Hepatocyte (in vitro differentiated cells): Measurements from ENCODE around the gene FUNDC1.
"Not testable (repeated sequence)": the region's sequence is repeated elsewhere in the genome, so short reads cannot be mapped to it uniquely, and the experiment has no call there.

ENCODE experiments used
- CTCF ChIP-seq: fragments of 200-600 bp; sonication (generic); IDR thresholded peaks from 2 replicates; pipeline ENCODE4 v1.5.1; 2016; ENCODE audit warnings: antibody characterized with exemption, mild to moderate bottlenecking; ENCODE audit not compliant: poor library complexity
- EZH2 ChIP-seq: fragments of 200-600 bp; sonication (generic); IDR thresholded peaks from 2 replicates; pipeline ENCODE4 v1.6.1; 2016; ENCODE audit warnings: antibody characterized with exemption, mild to moderate bottlenecking, borderline replicate concordance

- TF ChIP-seq CTCF, EZH2: not testable (repeated sequence)
These were observed 19.2 kb upstream of the FUNDC1 start for GRCh38 chrX:44561896-44562295.
